Osteocyte (in vitro differentiated cells): ENCODE measurements around the gene HOXA2. TPM values are rescaled to one million over a fixed set of nuclear protein-coding genes. Genes with fewer than 3 reads are reported as not detected.

Experiments
- DNase-seq: peaks from one replicate; pipeline ENCODE4 v3.0.0; 2021; ENCODE audit warnings: mixed read lengths; ENCODE audit not compliant: unreplicated experiment; ENCODE audit errors: extremely low spot score
- H3K27ac Mint-ChIP-seq: one replicate; pipeline ENCODE4 v1.8.0; 2021; ENCODE audit warnings: mild to moderate bottlenecking, mixed read lengths; ENCODE audit not compliant: unreplicated experiment
- H3K27me3 Mint-ChIP-seq: one replicate; pipeline ENCODE4 v1.8.0; 2021; ENCODE audit warnings: mixed read lengths; ENCODE audit not compliant: unreplicated experiment
- H3K36me3 Mint-ChIP-seq: one replicate; pipeline ENCODE4 v1.8.0; 2021; ENCODE audit warnings: mixed read lengths; ENCODE audit not compliant: unreplicated experiment
- H3K4me1 Mint-ChIP-seq: one replicate; pipeline ENCODE4 v1.8.0; 2021; ENCODE audit warnings: mixed read lengths; ENCODE audit not compliant: unreplicated experiment
- H3K4me3 Mint-ChIP-seq: one replicate; pipeline ENCODE4 v1.8.0; 2021; ENCODE audit warnings: mild to moderate bottlenecking, moderate library complexity, mixed read lengths; ENCODE audit not compliant: unreplicated experiment
- H3K9me3 Mint-ChIP-seq: one replicate; pipeline ENCODE4 v1.8.0; 2021; ENCODE audit warnings: mixed read lengths; ENCODE audit not compliant: unreplicated experiment
- total RNA-seq: library from RNA; stranded (reverse); gene quantifications from 2 replicates; pipeline ENCODE4 v1.2.1, GENCODE V29; 2021
- TF ChIP-seq, protein P1 (sequence below): fragments of 200-600 bp; sonication (generic); IDR thresholded peaks from 2 replicates; pipeline ENCODE4 v1.5.0; 2021; ENCODE audit warnings: antibody characterized with exemption, mild to moderate bottlenecking, moderate library complexity

The HOXA2 gene
- total RNA-seq, 1 donor from 2014 or later = not detected

DNA sequence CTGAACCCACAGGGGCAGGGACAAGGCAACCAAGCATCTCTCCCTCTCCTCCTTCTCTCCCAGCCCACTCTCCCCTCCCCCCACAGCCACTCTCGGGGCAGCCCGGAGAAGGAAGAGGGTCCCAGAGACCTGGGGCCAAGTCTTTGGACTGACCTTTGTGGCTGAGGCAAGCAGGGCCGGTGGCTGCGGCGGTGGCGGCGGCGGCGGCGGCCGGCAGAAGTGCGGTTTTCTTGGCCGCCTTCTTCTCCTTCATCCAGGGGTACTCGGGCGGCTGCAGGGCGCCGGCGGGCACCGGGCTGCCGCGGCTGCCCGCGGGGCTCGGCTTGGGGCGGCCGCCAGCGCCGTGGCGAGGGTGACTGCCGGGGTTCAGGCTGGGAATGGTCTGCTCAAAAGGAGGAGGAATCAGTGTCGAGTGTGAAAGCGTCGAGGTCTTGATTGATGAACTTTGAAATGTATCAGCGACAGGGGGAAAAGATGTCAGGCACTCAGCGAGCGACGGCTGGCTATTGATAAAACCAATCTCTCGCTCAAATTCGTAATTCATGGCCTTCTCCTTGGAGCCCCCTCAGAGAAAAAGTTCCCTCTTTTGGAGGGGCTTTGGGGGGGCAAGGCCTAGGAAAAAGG, 414 bp downstream of the HOXA2 start:
- H3K4me1 Mint-ChIP-seq = peaks cover 18% of the 10 kb centered on the region
- peaks cover 98% of the 10 kb centered on the region for H3K27me3 Mint-ChIP-seq
- TF ChIP-seq, protein P1, sequence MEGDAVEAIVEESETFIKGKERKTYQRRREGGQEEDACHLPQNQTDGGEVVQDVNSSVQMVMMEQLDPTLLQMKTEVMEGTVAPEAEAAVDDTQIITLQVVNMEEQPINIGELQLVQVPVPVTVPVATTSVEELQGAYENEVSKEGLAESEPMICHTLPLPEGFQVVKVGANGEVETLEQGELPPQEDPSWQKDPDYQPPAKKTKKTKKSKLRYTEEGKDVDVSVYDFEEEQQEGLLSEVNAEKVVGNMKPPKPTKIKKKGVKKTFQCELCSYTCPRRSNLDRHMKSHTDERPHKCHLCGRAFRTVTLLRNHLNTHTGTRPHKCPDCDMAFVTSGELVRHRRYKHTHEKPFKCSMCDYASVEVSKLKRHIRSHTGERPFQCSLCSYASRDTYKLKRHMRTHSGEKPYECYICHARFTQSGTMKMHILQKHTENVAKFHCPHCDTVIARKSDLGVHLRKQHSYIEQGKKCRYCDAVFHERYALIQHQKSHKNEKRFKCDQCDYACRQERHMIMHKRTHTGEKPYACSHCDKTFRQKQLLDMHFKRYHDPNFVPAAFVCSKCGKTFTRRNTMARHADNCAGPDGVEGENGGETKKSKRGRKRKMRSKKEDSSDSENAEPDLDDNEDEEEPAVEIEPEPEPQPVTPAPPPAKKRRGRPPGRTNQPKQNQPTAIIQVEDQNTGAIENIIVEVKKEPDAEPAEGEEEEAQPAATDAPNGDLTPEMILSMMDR = no peak
- no peak overlapping the region for H3K4me3 Mint-ChIP-seq
- no peak overlapping the region for H3K27ac Mint-ChIP-seq
- DNase-seq = peak; percentile 46
- H3K9me3 Mint-ChIP-seq = no peaks in the 10 kb centered on the region
- H3K36me3 Mint-ChIP-seq = peaks cover 3% of the 10 kb centered on the region

DNA sequence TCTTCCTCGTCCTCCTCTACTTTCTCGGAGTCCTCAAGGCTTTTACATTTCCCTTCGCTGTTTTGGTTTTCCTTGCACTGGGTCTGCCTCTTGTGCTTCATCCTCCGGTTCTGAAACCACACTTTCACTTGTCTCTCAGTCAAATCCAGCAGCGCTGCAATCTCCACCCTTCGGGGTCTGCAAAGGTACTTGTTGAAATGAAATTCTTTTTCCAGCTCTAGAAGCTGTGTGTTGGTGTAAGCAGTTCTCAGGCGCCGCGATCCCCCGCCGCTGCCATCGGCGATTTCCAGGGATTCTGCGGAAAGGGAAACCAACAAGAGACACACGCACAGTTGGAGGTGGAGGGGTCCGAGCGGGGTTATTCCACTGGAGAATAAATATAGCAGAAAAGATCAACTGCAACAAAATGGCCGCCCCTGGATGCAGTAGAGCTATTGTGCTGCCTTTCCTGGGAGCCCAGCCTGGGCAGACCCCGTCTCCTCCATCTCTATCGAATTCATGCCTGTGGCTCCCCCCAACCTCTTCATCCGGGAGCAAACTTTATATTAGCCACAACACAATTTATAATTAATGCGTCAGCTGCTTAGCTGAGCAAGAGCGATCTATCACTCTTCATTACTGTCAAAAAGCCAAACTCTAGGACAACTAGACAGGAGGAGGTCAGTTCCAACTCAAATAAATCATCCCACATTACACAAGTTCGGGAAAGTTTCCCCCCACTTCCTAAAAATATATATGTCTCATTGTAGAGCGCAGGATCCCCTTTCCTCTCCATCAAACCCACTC, 1.1 kb downstream of the HOXA2 start:
- Mint-ChIP-seq H3K27ac (no peak overlapping the region), H3K27me3 (peaks cover 97% of the 10 kb centered on the region), H3K36me3 (peaks cover 3% of the 10 kb centered on the region), H3K4me1 (peaks cover 19% of the 10 kb centered on the region), H3K9me3 (no peaks in the 10 kb centered on the region), H3K4me3 (peak overlapping the region; percentile 53)
- TF ChIP-seq, protein P1 = no peak
- DNase-seq = no peak

DNA sequence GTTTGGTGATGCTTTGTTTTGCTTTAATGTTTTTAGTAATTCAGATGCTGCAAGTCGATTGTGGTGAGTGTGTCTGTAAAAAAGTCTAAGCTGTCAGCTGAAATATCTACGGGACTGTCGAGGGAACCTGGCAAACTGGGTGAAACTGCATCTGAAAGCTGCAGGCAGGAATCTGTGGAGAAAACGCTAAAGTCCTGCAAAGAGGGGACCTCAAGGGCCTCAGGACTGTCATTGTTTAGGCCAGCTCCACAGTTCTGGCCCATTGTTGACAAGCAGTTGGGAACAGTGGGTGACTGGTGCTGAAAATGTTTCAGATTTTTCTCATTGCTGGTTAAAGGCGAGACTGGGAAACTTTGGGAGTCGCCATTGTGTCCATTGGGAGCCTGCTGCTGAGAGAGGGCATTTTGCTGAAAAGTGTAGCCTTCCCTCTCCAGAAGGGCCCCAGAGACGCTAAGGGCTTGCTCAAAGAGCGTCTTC, 1.8 kb downstream of the HOXA2 start:
- Mint-ChIP-seq H3K36me3 (peaks cover 3% of the 10 kb centered on the region), H3K9me3 (no peaks in the 10 kb centered on the region), H3K4me1 (peaks cover 20% of the 10 kb centered on the region), H3K4me3 (no peak overlapping the region), H3K27me3 (peaks cover 94% of the 10 kb centered on the region), H3K27ac (no peak overlapping the region)
- TF ChIP-seq, protein P1 = no peak
- no peak for DNase-seq

DNA sequence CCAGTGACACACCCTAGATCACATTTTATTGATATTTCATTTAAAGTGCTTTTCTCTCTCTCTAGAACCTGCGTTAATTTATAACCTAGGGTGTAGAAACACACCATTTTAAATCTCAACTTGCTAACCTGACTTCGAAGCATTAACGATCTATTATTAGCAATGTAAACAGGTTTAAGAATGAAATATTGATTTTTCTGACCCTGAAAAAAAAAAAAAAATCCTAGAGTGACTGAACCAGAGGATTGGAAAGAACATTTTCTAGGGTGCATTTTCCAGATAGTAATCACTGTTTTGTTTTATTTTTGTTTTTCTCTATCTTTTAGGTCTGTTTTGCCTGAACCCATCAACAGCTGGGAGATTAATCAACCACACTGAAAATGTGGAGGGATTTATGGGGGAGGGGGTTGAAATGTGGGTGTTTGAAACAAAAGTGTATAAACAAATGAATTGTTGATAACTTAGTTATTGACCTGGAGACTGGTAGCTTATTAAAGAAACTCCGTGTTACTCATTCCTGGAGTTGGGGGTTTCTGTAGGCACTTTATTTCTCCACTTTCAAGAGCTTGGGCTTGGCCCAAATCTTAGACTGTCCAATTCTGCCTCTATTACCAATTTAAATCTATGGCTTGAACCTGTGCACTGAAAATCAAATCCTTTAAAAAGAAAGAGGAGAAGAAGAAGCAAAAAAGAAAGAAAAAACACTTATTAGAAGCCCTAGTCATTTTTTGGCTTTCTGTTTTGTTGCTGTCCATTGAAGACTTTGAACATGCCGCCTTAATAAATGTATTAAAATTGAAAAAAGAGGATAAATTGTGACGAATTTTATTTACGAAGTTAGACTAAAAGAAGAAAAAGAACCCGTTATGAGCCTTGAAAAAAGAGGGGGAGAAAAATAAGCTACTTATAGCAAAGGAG, 2.8 kb downstream of the HOXA2 start:
- no peaks in the 10 kb centered on the region for H3K9me3 Mint-ChIP-seq
- peaks cover 21% of the 10 kb centered on the region for H3K4me1 Mint-ChIP-seq
- TF ChIP-seq, protein P1 = no peak
- no peak for DNase-seq
- peaks cover 3% of the 10 kb centered on the region for H3K36me3 Mint-ChIP-seq
- peaks cover 94% of the 10 kb centered on the region for H3K27me3 Mint-ChIP-seq
- no peak overlapping the region for H3K27ac Mint-ChIP-seq
- no peak overlapping the region for H3K4me3 Mint-ChIP-seq
